GM19372 (cell line): Measurements from ENCODE around the gene AGO4.
"Not testable (repeated sequence)": the region's sequence is repeated elsewhere in the genome, so short reads cannot be mapped to it uniquely, and the experiment has no call there.

Experiments used
- ATAC-seq: cut with Tn5 transposase; IDR thresholded peaks from one replicate; pipeline ENCODE4 v1.9.1; 2021; ENCODE audit warnings: mild to moderate bottlenecking, low read depth, moderate library complexity; ENCODE audit not compliant: unreplicated experiment

Gene AGO4

DNA sequence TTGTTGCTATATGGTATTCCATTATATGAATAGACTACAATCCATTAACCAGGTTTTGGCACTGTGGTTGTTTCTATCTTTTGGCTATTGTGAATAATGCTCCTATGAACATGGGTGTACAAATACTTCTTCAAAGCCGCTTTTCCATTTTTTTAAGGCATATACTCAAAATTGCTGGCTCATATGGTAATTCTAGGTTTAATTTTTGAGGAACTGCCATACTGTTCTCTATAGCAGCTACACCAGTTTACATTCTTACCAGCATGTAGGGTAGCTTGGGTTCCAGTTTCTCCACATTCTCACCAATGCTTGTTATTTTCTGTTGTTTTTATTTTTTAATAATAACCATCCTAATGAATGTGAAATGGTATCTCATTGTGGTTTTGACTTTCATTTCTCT lies 55.3 kb downstream of the AGO4 start:
- no peak for ATAC-seq

DNA sequence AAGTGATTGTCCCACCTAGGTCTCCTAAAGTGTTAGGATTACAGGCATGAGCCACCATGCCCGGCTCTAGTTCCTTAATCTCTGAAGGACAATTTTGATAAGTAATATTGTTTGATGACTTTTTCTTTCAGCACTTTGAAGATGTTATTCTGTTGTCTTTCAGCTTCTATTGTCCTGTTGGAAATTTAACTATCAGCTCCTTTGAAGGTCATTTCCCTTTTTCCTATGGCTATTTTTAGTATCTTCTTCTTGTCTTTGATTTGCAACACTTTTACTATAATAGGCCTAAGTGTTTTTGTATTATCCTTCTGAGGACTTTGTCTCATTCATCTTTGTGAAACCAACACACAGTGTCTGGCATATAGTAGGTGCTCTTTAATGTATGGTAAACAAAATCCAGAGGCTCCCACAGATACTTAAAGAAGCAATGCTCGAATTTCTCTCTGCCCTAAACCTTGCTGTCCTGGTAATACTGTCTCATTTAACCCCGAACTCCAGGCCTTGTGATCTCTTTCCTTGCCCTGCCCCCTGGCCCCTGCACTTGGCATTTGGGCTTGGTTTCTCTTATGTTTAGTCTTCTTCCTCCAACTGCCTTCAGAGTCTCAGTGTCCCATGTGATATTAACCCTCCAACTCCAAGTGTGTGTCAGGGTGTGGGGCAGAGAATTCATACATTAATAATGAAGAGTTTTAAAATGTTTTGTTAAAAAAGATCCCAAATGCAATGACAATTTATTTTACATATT lies 56.2 kb downstream of the AGO4 start:
- ATAC-seq, result no peak

DNA sequence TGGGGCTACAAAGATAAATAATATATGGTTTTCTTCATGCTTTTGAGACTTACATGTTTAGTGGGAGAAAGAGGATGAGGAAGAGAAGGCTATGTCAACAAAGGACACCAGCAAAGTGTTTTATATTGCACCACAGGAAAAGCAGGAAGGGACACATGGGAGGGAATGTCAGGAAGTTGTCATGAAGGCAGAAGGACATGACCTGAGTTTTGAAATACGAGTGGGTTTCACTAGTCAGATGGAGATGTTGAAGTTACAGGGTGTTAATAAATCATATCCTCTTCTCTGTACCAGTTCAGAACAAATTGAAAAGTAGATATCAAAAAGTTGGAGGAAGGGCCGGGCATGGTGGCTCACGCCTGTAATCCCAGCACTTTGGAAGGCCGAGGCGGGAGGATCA lies 57.0 kb downstream of the AGO4 start:
- ATAC-seq, result no peak

DNA sequence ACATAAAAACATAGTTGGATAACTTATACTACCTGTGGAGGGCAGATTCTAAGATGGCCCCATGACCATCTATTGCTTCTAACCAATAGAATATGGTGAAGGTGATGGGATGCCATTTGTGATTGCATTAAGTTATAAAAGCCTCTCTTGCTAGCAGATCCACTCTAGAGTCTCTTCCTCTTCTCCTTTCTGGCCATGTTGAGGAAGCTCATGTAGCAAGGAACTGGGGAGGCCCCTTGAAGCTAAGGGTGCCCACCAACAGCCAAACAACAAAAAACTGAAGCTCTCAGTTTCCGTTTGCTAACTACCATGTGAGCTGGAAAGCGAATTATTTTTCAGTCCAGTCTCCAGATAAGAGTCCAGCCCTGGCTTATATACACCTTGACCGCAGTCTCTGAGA lies 59.2 kb downstream of the AGO4 start:
- no peak for ATAC-seq

DNA sequence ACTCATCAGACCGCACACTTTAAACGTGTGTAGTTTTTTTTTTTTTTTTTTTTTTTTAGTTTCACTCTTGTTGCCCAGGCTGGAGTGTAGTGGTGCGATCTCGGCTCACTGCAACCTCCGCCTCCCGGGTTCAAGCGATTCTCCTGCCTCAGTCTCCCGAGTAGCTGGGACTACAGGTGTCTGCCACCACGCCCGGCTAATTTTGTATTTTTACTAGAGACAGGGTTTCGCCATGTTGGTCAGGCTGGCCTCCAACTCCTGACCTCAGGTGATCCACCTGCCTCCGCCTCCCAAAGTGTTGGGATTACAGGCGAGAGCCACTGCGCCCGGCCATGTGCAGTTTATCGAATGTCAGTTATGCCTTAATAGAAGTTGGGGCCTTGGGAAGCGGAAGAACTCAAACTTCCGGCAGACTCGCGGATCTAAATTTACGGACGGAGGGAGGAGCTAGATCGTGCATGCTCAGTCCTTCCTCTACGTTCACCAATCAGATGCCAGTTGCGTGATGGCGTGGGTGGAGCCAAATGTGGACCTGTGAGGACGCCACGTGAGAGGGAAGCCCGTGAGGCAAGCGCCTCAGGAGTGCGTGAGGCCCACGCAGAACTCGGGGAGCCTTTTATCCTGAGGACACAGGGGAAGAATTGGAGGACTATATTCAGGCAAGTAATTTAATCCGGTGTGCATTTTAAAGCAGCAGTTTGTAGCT lies 61.6 kb downstream of the AGO4 start:
- ATAC-seq, result not testable (repeated sequence)

DNA sequence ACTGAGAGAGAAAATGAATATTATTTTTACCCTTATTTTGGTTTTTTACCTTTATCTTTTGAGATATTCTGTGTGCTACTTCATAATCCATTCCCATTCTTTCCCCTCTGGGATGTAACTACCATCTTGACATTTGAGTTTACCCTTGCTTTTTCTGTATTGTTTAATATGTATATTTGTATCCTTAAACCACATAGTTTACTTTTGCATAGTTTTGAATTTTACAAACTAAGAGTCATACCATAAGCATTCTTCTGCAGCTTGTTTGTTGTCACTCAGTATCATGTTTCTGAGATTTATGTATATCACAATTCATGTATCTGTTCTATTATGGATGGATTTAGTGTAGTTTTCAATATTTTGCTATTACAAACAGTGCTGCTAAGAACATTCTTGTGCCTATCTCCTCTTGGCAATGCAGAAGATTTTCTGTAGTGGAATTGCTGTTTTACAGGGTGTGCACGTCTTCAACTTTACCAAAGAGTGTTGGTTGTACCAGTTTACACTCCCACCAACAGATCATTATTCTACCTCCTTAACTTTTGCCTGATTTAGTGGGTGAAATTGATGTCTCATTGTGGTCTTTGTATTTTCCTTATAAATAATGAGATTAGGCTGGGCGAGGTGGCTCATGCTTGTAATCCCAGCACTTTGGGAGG lies 63.0 kb downstream of the AGO4 start:
- no peak for ATAC-seq

DNA sequence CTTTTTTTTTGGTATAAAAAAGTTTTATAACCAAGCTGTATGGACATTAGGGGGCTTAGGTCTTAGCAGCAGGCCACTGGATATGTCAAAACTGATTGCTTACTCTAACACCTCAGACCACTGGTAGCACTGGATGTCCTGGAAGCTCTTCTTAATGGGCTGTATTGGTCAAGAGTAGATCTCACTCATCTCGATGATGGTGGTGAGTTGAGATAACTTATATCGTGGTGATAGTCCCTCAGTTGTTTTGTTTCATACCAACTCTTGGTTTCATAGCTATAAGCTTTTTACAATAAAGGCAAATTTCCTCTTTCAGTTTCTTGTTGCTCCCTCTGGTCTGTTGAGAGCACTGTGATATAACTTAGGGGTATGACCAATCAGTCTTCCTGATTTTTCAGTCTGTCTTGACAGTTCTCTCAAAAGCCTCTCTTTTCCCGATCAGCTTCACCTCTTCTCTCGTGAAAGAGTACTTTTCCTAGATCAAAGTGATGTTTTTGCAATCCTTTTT lies 65.5 kb downstream of the AGO4 start:
- ATAC-seq, result no peak

DNA sequence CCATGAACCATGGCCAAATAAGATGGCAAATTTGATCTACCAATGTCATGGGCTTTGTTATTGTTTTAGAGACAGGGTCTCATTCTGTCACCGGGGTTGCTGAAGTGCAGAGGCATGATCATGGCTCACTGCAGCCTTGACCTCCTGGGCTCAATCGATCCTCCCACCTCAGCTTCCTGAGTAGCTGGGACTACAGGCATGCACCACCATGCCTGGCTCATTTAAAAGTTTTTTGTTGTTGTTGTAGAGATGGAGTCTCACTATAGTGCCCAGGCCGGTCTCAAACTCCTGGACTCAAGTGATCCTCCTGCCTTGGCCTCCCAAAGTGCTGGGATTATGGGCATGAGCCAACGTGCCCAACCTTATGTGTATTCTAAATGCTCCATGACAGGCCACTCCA lies 66.3 kb downstream of the AGO4 start:
- ATAC-seq, result not testable (repeated sequence)

DNA sequence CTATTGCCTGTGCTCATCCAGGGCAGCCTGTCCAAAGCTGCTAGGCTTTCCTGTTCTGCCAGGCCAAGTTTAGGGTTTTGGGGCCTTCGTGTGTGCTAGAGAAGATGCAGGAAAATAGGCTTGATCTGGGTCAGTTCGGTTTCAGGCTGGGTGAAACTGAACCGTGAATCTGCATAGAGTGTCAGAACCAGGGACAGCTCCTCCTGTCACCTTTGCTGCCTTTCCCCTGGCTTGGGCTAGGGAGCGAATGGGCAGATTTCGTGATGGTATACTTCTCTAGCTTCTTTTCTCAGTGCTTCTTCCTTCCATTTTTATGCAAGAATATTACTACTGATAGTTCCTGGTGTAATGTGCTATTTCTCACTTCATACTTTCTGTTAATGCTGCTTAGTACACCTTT lies 69.2 kb downstream of the AGO4 start:
- no peak for ATAC-seq

DNA sequence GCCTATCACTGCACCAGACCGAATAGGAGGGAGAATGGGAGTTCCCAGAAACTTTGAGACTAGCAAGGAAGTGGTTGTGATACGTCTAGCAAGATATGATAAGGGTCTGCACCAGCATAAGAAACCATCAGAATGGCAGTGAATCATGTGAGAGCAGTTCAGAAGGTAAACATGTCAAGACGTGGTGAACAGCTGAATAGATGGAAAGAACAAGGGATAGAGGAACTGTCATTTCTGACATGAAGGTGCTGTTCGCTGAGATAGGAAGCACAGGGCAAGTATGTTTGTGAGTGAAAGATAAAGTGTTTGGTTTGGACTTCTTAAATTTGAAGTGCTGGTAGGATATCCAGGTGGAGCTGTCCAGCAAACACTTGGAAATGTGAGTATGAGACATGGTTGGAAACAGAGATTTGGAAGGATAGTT lies 74.0 kb downstream of the AGO4 start:
- ATAC-seq, result no peak

DNA sequence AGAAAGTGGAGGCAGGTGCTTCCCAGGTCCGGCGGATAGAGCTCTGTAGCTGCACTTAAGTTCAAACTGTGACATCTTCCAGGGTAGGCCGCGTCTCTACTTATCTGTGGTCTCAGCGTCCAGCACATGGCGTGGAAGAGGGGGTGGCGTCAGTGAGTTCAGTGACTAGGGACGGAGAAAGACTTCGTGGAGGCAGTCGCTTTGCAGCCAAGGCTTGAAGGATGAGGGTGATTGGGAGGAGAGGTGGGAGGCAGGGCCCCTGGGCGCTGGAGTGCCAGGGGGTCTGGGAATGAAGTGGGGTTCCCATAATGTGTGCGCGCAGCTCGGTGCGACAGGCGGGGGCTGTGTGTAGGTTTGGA lies 74.7 kb downstream of the AGO4 start:
- ATAC-seq, result no peak

DNA sequence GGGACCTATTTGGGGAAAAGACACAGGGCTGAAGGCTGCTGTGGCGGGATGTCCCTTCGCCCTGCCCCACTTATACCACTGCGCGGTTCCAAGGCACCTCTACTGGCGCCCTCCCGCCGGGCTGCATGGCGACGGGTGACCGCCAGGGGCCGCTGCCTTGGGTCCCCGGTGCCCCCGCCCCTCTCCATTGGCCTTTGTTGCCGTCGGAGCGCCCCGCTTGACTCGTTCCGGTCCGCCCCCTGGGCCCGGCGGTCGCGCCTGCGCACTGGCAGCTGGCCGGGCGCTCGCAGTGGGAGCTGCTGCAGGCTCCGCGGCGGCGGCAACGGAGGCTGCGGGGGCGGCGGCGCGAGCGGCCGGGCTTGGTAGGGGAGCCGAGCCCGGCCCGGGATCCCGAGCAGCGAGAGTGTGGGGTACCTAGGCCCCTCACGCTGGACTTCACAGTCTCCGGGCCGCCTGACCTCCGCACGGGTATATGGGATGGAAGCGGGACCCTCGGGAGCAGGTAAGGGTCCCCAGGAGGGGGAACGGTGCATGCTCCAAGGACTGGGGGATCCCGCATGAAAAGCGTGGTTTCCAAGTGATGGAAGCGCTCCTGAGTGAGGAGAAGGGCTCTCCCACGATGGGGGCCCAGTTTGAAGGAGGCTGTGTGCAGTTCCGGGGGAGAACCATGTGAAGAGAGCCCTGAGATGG lies 75.3 kb downstream of the AGO4 start, which contains the start of gene AGO1:
TSS of gene AGO1 (plus strand) at position 265 of the 690 bp plus-strand sequence. CDS start at position 478, 213 bp downstream.
- peak; percentile 94 for ATAC-seq

DNA sequence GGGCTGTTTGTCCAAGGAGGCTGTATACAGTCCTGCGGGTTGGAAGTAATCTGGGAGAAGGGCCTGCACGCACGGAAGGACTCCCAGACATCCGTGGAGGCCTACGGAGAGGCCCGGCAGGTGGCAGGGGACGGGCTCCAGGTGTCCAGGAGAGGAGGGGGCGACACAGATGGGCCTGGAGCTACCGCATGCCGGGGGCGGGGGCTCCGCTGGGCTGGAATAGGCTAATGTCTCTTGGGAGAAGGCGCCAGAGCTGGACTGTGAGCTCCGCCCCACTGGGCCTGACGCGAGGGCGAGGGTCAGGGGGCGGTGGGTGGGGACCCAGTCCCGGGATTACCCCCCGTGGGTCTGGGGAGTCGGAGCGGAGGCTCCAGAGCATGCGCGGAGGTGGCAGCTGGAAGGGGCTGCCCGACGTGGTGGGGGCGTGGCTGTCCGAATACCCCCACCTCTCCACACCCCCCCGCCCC lies 75.9 kb downstream of the AGO4 start:
- no peak for ATAC-seq

DNA sequence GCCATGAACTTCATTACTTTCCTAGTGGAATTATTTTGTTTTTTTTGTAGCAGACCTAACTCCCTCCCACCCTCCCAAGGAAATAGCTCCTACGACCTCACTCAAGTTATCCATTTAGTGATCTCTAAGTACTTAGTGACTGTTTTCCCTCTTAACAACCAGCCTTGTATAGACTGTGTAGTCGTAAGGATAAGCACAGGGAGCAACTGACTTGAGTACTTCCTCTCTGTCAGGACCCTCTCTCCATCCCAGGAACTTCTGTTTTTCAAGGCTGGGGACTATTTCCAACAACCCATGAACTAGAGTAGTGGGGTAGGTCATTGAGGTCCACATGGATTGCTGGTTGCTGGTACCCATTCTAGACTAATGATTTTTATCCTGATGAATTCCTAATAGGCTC lies 77.1 kb downstream of the AGO4 start:
- no peak for ATAC-seq

DNA sequence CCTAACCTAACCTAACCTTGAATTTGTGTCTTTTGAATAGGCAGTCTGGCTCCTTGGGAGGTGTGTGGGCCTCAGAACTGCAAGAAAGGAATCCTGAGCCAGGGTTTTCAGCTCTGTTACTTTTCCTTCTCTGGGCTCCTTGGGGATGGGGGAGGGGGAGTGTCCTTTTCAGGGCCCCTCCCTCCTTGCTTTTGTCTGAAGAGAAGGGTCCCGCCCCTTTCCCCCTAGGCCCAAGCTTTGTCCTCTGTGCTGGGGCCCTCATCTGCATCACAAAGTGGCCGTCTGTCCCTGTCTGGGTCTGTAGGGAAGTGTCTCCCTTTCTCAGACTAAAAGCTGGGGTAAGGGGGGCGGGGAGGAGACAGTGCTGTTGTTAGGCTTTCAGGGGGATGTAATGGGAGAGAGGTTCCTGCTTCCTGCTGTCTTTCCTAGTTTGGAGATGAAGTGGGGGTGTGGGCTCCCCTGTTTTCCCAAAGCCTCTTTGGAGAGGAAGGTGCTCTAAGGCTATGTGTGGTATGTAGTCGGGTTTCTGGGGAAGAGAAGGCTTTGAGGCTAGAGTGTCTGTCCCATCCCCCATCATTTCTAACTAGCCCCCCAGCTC lies 78.2 kb downstream of the AGO4 start:
- no peak for ATAC-seq

DNA sequence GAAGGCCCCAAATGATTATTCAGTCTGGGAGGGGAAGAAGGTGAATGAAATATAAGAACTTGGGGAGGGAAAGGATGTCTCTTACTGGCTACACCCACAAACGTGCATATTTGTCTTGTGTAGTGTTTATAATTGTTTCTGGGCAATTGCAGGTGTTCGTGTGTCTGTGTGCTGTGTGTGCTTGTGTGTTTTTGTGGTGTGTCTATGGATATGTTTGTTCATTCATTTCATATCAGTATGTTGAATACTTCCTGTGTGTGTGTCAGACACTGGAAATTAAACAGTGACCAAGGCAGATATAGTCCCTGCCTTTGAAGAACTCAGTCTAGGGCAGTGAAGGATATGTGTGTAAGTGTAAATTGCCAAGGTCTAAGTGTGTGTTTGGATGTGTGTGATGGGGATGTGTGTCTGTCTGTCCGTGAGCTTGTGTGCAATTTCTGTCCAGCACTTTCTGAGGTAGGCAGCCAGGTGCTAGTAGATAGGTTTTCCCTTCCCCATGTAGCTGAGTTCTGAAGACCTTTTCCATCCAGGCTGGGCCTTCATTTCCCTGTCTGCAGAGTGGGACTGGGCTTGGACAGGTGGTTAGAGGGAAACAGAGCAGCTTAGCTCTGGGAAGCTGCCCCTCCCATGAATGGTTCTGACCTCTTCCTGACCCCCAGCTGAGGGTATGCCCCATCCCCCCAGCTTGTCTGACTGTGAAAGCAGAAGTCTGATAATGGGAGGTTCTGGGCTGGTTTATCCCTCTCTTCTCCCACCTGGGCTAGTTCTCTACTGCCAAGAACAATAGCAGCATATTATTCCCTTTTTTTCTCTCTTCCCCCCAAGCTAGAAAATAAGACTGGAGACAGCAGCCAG lies 79.0 kb downstream of the AGO4 start:
- no peak for ATAC-seq

DNA sequence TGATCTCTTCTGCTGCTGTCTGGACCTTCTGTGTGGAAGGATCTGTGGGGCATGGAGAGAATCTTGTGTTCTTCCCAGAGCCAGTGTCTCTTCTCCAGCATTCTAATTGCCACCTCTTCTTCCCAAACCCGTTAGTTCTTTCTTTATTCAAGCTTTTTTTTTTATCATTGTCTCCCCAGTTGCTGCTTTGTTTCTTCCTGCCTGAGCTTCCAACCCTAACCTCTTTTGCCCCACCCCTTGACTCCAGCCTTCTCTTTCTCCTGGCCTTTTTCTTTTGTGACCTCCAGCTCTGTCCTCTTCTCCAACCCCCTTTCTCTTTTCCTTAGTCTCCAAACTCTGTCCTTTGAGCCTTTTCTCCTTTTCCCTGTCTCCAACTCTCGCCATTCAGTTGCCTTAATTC lies 79.7 kb downstream of the AGO4 start:
- no peak for ATAC-seq

DNA sequence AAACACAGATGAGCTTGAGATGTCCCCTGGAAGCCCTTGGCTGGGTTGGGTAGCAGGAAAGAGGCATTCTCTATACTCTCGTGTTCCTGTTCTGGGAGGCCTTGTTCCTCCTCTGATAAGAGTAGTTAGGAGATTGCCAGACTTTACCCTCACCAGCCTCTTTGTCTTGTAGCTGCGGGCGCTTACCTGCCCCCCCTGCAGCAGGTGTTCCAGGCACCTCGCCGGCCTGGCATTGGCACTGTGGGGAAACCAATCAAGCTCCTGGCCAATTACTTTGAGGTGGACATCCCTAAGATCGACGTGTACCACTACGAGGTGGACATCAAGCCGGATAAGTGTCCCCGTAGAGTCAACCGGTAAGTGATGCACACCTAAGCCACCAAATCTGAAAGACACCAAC lies 80.4 kb downstream of the AGO4 start:
- ATAC-seq, result no peak

DNA sequence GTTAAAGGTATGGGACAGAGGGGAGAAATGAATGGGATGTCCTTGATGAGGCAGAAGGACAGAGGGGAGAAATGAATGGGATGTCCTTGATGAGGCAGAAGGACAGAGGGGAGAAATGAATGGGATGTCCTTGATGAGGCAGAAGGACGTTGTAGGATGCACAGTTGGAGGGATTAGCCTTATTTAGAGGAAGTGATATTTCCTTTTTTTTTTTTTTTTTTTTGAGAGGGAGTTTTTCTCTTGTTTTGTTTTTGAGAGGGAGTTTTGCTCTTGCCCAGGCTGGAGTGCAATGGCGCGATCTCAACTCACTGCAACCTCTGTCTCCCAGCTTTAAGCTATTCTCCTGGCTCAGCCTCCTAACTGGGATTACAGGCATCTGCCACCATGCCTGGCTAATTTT lies 81.2 kb downstream of the AGO4 start:
- not testable (repeated sequence) for ATAC-seq
